Prostate gland (tissue), 2 donors: ENCODE measurements around the gene MPV17L2.

Experiments used
- POLR2A ChIP-seq: fragments of 450-650 bp; IDR thresholded peaks from one replicate; pipeline ENCODE4 v1.6.1; 2016; ENCODE audit warnings: antibody characterized with exemption, mild to moderate bottlenecking
- TF ChIP-seq, protein P1 (sequence below), 4 experiments: fragments of 200-600 bp in 2 of 4; fragments of 450-650 bp in 2 of 4; sonication (generic) in 2 of 4; IDR thresholded peaks; 1 replicate in 3 of 4; 2 replicates in 1 of 4; pipeline ENCODE4 v1.5.1; 2016 to 2019; ENCODE audit warnings: antibody characterized with exemption in 4 of 4, mild to moderate bottlenecking in 2 of 4, moderate library complexity in 2 of 4

DNA sequence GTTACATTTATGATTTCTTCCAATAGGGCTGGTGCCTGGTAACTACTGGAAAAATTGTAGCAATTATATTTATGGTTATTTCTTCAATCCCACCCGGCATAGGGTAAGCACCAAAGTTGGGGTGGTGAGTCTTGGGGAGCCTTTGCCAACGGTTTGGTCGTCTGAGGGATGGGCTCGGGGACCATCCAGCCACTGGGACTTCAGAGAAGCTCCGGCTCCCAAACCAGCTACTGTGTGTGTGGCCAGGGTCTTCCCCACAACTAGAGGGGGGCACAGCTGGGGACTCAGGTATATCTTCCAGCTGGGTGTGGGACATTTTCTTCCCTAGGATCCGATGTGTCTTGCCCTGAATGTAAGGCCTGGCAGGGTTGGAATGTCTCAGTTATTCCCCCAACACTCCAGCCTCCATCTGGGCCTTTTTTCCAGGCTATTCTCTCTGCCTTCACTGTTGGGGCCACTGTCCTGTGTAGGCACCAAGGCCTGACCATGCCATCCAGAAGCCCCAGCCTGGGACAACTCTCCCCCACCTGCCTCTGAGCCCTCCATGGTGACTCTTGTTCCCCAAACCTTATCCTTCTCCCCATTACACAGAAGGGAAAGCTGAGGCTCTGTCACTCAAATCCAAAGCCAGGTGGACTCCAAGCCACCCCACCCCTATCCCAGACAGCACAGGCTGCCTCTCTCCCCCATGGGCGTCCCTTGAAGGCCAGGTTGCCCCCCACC lies 20.5 kb upstream of the MPV17L2 start:
- TF ChIP-seq, protein P1, sequence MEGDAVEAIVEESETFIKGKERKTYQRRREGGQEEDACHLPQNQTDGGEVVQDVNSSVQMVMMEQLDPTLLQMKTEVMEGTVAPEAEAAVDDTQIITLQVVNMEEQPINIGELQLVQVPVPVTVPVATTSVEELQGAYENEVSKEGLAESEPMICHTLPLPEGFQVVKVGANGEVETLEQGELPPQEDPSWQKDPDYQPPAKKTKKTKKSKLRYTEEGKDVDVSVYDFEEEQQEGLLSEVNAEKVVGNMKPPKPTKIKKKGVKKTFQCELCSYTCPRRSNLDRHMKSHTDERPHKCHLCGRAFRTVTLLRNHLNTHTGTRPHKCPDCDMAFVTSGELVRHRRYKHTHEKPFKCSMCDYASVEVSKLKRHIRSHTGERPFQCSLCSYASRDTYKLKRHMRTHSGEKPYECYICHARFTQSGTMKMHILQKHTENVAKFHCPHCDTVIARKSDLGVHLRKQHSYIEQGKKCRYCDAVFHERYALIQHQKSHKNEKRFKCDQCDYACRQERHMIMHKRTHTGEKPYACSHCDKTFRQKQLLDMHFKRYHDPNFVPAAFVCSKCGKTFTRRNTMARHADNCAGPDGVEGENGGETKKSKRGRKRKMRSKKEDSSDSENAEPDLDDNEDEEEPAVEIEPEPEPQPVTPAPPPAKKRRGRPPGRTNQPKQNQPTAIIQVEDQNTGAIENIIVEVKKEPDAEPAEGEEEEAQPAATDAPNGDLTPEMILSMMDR (IDR thresholded peaks at IDR 0.05): no peak
- TF ChIP-seq POLR2A: no peak
